Fibroblast of peridontal ligament (primary cell): Measurements from ENCODE around the gene CTSF.
"Not testable (repeated sequence)": the region's sequence is repeated elsewhere in the genome, so short reads cannot be mapped to it uniquely, and the experiment has no call there.

ENCODE experiments used
- DNase-seq: peaks from one replicate; pipeline ENCODE4 v3.0.0-alpha.2; 2010; ENCODE audit errors: extremely low read depth

CTSF gene

DNA sequence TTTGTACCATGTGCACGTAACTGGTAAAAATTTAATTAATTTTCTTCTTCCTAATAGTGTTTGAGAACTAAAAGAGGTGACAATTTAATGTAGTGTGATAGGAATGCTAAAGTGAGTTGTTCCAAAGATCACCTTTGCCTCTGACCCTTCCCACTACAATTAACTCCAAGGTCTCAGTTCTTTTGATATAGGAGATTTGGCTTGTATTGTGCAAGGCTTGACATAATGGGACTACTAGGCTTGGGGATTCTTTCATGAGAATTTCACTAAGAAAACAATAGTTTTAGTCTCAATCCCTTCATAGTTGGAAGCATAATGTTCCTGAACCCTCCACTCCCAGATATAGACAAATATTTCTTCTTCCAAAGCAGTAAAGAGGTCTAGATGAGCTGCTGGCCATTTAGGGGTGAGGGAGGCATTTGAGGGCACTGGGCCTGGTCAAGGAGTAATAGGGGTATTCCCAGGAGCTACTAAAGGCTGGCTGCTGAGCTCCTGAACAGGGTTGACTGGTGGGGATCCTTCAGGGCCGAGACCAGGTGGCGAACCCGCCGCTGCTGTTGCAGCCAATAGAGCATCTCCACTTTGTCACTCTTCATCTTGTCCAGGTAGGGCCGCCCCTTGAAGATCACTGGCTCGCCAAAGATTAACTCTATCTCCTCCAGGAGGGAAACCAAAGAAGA is 21.7 kb upstream of the CTSF start:
- DNase-seq = no peak

DNA sequence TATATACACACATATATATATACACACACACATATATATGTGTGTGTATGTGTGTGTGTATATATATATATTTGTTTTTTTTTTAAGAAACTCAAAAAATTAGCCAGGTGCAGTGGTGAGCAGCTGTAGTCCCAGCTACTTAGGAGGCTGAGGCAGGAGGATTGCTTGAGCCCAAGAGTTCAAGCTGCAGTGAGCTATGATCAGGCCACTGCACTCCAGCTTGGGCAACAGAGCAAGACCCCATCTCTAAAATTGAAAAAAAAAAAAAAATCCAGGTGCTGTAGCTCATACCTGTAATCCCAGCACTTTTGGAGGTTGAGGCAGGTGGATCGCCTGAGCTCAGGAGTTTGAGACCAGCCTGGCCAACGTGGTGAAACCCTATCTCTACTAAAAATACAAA is 20.9 kb upstream of the CTSF start:
- DNase-seq = not testable (repeated sequence)

DNA sequence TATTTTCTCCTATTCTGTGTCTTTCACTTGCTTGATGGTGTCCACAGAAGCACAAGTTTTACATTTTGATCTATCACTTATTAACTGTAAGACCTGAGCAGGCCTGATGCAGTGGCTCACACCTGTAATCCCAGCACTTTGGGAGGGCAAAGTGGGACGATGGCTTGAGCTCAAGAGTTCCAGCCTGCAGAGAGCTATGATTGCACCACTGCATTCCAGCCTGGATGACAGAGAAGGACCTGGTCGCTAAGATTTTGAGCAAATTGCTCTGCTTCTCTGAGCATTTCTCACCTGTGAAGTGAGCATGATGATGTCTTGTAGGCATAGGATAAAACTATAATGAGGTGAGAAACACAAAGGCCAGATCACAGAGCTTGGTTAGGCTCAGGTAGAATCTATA is 17.7 kb upstream of the CTSF start:
- DNase-seq = no peak

DNA sequence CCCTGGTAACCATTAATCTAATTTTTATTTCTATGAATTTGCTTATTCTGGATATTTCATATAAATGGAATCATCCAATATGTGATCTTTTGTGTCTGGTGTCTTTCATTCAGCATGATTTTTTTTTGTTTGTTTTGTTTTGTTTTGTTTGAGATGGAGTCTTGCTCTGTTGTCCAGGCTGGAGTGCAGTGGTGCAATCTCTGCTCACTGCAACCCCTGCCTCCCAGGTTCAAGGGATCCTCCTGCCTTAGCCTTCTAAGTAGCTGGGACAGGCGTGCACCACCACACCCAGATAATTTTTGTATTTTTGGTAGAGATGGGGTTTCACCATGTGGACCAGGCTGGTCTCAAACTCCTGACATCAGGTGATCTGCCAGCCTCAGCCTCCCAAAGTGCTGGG is 17.0 kb upstream of the CTSF start:
- DNase-seq = not testable (repeated sequence)

DNA sequence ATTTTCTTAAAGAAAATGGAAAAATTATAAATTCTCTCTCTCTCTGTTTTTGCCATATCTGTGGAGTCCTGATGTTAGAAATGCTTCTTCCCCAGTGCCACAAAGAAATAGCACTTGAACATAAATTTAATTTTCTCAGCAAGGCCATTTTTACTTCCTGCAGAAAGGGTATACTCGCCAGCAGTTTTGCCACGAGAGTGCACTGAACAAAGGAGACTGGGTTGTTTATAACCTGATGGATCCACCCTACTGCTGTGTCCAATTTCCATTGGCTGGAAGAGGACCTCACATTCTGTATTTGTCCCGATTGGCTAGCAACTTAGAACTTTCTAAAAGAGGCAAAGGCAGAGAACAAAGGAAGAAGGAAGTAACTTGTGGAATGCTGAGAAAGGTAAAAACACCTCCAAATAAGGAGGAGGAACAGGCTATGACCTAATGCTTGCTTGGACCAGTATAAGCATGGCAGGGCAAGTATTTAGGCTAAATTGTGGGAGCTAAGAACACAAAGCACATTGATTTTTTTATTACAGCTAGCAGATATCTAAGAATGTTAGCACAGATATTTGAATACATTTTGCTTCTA is 14.2 kb upstream of the CTSF start:
- not testable (repeated sequence) for DNase-seq

DNA sequence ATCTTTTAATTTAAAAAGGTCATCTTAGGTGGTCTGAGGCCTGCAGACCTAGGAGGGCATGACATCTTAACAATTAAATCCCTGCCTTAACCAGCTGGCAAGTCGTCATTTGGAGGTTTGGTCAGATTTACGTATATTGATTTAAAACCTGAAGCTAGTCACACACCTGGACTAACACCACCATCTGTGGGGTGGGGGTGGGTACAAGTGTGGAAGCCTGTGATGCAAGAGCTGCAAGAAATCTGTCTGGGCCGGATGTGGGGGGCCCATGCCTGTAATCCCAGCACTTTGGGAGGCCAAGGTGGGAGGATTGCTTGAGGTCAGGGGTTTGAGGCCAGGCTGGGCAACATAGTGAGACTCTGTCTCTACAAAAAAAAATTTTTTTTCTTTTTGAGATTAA is 12.9 kb upstream of the CTSF start:
- DNase-seq = no peak

DNA sequence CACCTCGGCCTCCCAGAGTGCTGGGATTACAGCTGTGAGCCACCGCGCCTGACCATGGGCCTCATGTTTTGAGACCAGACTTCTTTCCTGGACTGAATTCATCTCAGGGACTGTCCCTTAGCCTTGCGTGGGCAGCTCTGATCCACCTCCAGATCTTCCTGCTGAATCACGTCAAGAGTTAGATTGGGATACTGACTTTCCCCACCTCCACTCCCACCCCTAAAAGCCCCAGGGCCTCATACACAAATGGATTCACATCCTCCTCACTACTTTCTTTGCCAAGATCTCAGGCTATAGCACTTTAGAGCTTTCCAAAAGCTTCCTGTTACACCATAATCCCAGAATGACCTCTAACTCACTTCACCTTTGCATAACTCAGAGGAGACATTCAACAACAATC is 12.4 kb upstream of the CTSF start:
- DNase-seq = no peak

DNA sequence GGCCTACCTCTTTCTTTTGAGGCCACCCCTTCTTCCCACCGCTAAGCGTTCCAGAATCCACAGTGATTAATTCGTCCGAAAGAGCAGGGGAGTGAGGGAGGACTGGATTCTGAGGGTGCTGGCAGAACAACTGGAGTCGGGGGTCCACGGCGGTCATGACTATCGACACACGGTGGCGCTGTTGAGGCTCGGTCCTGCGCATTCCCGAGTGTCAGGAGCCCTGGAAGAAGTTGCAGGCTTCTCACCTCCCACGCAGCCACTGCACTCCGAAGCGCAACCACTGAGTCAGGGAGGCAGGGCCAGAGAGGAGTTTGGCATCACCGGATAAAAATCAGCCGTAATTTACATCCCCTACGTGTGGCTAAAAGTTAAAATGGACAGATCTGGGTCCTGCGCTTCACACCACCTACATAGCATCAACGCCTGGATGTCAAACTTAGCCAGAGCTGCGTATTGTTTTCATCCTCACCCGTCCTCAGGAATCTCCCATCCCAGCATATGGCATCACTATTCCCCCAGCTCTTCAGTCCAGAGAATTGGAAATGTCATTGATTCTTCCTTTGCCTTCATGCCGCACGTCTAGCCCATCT is 10.7 kb upstream of the CTSF start:
- peak; percentile 66 for DNase-seq

DNA sequence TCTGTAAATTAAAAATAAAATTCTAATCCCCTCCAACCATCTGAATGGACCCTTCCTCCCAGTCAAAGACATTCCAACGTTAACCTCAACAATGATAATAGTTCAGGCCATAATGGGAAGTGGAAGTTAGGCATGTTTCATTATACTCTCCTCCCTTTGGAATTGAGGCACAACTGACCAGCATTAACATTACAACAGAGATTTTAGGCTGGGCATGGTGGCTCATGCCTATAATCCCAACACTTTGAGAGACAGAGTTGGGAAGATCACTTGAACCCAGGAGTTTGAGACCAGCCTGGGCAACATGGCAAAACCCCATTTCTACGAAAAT is 2.4 kb upstream of the CTSF start:
- DNase-seq = no peak

DNA sequence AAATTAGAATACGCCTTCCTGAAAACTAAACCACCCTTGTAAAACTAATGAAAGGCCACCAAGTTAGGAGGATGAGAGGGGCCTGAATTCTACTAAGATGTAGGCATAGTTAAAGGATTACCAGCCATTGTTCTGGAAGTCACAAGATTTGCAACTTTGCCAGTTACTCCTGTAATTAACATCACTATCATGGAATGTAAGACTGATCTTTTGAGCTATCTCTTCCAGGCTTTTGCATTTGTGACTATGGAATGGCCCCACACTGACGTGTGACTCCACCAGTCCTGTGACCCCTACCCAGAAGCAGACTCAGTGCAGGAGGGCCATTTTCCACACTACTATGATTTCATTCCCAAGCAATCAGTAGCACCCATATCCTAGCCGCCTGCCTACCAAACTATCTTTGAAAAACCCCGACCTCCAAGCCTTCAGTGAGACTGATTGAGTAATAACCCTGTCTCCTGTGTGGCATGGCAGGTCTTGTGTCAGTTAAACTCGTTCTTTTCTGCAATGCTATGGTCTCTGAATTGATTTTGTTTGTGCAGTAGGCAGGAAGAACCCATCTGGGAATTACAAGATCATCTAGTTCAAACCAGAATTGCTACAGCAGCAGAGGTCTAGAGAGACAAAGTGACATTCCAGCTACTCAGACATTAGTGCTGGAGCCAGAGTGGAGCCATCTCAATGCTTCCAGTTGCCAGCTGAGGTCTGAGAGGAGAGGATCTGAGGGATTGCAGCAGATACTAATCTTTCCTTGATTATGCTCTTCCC is 1.9 kb upstream of the CTSF start:
- DNase-seq = peak; percentile 7

DNA sequence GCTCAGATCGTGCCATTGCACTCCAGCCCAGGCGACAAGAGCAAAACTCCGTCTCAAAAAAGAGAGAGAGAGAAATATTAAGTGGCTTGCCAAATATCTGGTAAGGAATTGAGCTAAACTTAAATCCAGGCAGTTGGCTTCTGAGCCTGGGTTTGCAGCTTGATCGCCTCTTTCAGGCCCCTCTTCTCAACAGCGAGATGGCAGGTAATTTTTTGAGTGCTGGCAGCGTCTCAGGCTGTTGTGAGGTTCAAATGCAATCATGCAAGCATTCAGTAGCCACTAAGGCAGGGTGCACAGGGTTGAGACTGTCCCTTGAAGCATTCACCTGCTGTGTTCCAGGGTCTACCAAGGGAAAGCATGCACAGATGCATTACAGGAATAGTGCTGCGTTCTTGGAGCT is 670 bp upstream of the CTSF start:
- no peak for DNase-seq

DNA sequence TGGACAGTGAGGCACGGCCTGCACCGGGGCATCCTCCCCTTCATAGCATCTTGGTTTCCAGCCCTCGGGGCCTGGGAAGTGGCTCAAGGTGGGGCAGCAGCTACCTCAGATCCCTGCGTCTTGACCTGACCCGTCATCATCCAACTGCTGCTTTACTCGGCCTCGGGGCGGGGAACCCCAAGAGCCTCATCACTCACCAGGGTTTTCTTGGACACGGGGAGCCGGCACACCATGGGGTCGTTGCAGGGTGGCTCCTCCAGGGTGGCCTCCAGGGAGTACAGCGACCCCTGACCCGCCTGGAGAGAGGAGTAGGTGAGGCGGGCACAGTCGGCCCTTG is 651 bp downstream of the CTSF start:
- DNase-seq = no peak

DNA sequence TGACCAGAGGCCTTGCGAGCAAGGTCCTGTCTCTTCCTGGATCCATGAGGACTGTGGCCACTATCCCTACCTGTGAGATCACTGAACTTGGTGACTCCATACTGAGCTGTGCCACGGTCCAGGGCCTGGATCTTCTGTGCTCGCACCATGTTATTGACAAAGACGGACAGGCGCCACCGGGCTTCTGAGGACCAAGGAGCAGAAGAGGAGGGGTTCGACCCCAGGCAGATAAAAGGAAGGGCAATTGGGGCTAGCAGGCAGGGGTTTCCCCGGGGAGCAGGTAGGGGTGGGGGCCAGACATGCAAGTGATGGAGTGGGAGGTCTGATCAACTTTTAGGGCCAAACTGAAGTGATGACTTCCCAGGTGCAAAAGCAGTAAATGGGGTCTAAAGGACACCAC is 2.2 kb downstream of the CTSF start:
- no peak for DNase-seq

DNA sequence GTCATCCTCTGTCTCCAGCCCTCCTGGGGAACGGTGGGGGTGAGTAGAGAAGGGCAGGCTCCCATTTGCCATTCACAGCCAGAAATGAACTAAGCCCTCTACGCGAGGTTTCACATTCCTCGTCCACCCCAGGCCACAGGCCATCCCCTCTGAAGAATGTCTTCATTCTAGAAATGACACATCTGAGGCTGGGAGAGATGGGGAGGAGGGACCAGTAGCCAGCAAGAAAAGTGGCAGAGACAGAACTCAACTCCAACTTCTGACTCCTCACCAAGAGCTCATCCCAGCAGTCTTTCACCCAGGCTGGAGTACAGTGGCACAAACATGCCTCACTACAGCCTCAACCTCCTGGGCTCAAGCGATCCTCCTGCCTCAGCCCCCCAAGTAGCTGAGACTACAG is 3.4 kb downstream of the CTSF start:
- DNase-seq = no peak

DNA sequence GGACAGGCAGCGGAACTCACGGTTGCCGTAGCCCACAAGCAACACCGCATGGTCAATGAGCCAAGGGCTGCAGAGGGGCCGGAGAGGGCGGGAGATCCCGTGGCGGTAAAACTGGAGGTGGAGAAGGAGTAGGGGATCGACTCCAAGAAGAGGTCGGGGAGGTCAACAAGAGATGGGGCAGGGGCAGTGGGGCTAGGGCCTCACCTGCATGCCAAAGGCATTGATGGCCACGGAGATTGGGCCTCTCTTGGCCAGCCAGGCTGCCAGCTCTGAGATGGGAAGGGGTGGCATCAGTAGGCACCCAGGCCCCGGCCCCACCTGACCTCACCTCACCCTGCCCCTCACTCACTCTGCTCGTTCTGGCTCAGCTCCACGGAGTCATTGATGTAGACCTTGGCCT is 3.9 kb downstream of the CTSF start:
- DNase-seq = no peak

DNA sequence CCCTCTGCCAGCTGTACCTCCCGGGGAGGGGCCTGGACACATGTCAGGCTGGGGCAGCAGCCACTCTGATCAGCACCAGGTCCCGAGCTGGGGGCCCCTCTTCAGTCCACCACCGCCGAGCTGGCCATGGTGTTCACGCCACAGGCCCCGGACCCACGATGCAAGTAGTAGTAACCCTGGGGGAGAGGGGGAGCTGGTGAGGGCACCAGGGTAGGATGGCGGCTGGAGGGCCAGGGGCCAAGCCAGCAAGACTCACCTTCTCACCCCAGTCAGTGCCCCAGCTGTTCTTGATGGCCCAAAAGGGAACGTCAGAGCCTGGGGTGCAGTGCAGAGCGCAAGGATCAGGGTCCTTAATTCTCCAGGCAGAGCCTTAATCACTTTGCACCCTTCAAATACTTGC is 4.6 kb downstream of the CTSF start:
- DNase-seq = no peak

DNA sequence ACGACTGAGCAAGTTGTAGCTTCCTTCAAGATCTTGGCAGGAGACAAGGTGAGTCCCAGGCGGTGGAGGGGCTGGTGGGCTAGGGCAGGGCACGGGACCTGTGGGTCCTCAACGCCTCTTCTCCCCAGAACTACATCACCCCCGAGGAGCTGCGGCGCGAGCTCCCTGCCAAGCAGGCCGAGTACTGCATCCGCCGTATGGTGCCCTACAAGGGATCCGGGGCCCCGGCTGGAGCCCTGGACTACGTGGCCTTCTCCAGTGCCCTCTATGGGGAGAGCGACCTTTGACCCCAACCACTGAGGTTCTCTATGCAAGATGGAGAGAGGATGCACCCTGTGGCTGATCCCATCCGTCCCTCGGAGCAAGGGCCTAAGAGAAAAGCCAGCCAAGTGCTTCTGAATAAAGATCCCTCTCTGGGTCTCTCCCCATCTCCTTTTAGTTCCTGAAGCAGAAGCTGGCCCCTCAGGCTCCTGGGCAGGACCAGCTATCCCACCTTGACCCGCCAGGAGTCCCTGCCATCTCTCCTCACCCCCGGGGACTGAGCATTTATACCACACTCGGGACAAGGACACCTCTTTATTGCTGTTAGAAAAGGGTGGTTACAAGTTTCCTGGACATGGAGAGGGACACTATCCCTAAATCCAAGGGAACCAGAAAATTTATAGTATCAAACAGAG is 5.4 kb downstream of the CTSF start:
- no peak for DNase-seq

DNA sequence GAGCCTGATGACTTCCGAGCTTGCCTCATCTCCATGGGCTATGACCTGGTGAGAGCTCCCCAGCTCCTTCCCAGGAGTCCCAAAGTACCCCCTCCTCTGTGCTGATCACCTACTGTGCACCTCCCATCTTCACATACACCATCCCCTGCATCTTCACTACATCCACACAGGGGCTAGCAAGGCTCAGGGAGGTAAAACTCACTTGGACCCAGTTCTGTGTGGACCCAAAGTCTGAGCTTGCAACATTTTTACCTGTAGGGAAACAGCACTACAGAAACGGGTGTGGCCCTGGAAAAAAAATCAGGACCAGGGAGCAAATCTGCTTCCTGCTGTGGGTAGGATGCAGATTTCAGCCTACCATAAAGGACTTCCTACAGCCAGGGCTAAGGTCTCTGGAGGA is 6.1 kb downstream of the CTSF start:
- no peak for DNase-seq

DNA sequence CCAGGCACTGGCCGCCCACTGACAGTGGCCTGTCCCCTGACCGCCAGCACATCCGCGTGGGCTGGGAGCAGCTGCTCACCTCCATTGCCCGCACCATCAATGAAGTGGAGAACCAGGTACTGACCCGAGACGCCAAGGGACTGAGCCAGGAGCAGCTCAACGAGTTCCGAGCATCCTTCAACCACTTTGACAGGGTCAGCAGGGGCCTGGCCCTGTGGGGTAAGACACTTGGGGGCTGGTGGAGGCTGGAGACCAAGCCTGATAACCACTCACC is 6.5 kb downstream of the CTSF start:
- no peak for DNase-seq

DNA sequence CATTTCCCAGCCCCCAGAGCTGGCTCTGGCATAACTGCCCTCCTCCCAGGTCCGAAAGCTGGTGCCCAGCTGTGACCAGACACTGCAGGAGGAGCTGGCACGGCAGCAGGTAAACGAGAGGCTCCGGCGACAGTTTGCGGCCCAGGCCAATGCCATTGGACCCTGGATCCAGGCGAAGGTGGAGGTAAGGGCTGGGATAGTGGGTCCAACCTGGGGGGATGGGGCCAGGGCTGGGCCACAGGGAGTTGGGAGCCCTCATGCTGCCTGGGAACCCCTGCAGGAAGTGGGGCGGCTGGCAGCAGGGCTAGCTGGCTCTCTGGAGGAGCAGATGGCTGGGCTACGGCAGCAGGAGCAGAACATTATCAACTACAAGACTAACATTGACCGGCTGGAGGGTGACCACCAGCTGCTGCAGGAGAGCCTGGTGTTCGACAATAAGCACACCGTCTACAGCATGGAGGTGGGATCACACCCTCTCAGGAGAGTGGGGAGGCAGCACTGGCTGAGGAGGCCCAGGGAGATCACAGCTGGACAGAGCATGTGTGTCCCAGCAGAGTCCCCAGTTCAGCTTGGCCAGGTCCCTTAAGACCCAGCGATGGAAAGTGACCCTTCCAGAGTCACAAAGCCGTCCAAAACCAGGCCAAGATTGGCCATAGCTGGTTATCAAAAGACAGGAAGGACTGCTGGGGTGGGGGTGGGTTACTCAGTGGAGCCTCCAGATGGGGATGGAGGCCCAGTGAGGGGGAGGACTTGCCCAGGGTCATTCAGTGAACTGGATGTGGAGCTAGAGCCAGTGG is 7.0 kb downstream of the CTSF start:
- DNase-seq = no peak

DNA sequence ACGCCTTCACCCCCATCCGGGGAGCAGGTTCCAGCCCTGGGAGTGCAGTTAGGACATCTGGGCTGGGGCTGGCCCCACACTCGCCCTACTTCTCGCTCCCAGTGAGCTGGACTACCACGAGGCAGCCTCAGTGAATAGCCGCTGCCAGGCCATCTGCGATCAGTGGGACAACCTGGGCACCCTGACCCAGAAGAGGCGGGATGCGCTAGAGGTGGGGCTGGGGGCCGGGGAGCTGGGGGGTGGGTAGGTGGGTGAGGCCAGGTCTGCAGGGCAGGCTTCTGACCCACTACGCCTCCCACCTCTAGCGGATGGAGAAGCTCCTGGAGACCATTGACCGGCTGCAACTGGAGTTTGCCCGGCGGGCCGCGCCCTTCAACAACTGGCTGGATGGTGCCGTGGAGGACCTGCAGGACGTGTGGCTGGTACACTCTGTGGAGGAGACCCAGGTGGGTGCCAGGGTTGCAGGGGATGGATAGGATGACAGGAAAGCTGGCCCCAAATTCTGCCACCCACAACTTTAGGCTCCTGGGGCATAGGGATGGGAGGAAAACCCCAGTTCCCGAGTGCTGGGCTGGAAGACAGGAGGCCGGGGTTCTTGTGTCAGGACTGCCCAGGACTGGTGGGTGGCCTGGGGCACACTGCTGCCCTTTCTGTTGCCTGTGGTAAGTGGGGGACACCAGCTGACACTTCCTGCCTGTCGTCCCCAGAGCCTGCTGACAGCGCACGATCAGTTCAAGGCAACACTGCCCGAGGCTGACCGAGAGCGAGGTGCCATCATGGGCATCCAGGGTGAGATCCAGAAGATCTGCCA is 8.3 kb downstream of the CTSF start:
- DNase-seq = no peak
